Mesenchymal stem cell (in vitro differentiated cells and primary cell): ENCODE measurements around the gene UBL4A.

ENCODE experiments used
- DNase-seq: peaks from one replicate; pipeline ENCODE4 v3.0.0-alpha.2; 2013
- H2AFZ ChIP-seq: one replicate; pipeline ENCODE4 v1.6.1; 2013; ENCODE audit warnings: low read depth, mild to moderate bottlenecking, control low read depth, inconsistent platforms, low read length, moderate library complexity
- H2AK5ac ChIP-seq: 2 replicates; pipeline ENCODE4 v1.6.1; 2013; ENCODE audit warnings: low read length, moderate library complexity, mild to moderate bottlenecking, inconsistent platforms; ENCODE audit not compliant: severe bottlenecking
- H2BK120ac ChIP-seq: one replicate; pipeline ENCODE4 v1.6.1; 2013; ENCODE audit warnings: low read depth, mild to moderate bottlenecking, inconsistent platforms, low read length, moderate library complexity
- H2BK12ac ChIP-seq, 2 experiments: one replicate each; pipeline ENCODE4 v1.6.1; 2013; ENCODE audit warnings: inconsistent platforms in 2 of 2, low read length in 2 of 2, mild to moderate bottlenecking in 2 of 2, moderate library complexity in 2 of 2, control low read depth in 1 of 2
- H2BK15ac ChIP-seq: one replicate; pipeline ENCODE4 v1.6.1; 2013; ENCODE audit warnings: mild to moderate bottlenecking, low read depth, inconsistent platforms; ENCODE audit not compliant: poor library complexity, severe bottlenecking
- H2BK5ac ChIP-seq: 2 replicates; pipeline ENCODE4 v1.6.1; 2013; ENCODE audit warnings: low read depth, mild to moderate bottlenecking, low read length, control low read depth, inconsistent platforms; ENCODE audit not compliant: poor library complexity, severe bottlenecking
- H3K14ac ChIP-seq, 2 experiments: one replicate each; pipeline ENCODE4 v1.6.1; 2013; ENCODE audit warnings: inconsistent platforms in 2 of 2, low read length in 2 of 2, control low read depth in 1 of 2, mild to moderate bottlenecking in 1 of 2, moderate library complexity in 1 of 2
- H3K18ac ChIP-seq, 2 experiments: one replicate each; pipeline ENCODE4 v1.6.1; 2013; ENCODE audit warnings: inconsistent platforms in 2 of 2, low read length in 2 of 2, control low read depth in 1 of 2, low read depth in 1 of 2, mild to moderate bottlenecking in 1 of 2
- H3K23ac ChIP-seq, 2 experiments: one replicate each; pipeline ENCODE4 v1.6.1; 2013; ENCODE audit warnings: inconsistent platforms in 2 of 2, low read length in 2 of 2, mild to moderate bottlenecking in 2 of 2, moderate library complexity in 2 of 2, control low read depth in 1 of 2
- H3K27ac ChIP-seq: 2 replicates; pipeline ENCODE4 v1.5.1; 2013; ENCODE audit warnings: mild to moderate bottlenecking, moderate library complexity, low read length, control low read depth, inconsistent platforms; ENCODE audit not compliant: poor library complexity, severe bottlenecking
- H3K27me3 ChIP-seq, 2 experiments: 2 replicates each; pipeline versions ENCODE4 v1.6.1 to v1.7.0; 2013; ENCODE audit warnings: low read length in 2 of 2, mild to moderate bottlenecking in 2 of 2, moderate library complexity in 2 of 2, control low read depth in 1 of 2, inconsistent platforms in 1 of 2; ENCODE audit not compliant: control insufficient read depth in 1 of 2, insufficient read depth in 1 of 2
- H3K36me3 ChIP-seq, 2 experiments: 2 replicates each; pipeline versions ENCODE4 v1.6.1 to v1.7.0; 2013; ENCODE audit warnings: low read length in 2 of 2, control low read depth in 1 of 2, inconsistent platforms in 1 of 2, low read depth in 1 of 2, mild to moderate bottlenecking in 1 of 2; ENCODE audit not compliant: insufficient read depth in 2 of 2, control insufficient read depth in 1 of 2
- H3K4ac ChIP-seq, 2 experiments: one replicate each; pipeline ENCODE4 v1.6.1; 2013; ENCODE audit warnings: inconsistent platforms in 2 of 2, low read length in 2 of 2, mild to moderate bottlenecking in 2 of 2, moderate library complexity in 2 of 2, control low read depth in 1 of 2, low read depth in 1 of 2
- H3K4me1 ChIP-seq: 2 replicates; pipeline ENCODE4 v1.6.1; 2013; ENCODE audit warnings: low read depth, low read length, control low read depth; ENCODE audit not compliant: control insufficient read depth, insufficient read depth
- H3K4me2 ChIP-seq: 2 replicates; pipeline ENCODE4 v1.6.1; 2013; ENCODE audit warnings: low read length, mild to moderate bottlenecking, inconsistent platforms; ENCODE audit not compliant: poor library complexity, severe bottlenecking
- H3K4me3 ChIP-seq, 2 experiments: 2 replicates each; pipeline versions ENCODE4 v1.5.1 to v1.7.0; 2013; ENCODE audit warnings: low read length in 2 of 2, mild to moderate bottlenecking in 2 of 2, control low read depth in 1 of 2, low read depth in 1 of 2; ENCODE audit not compliant: insufficient read depth in 1 of 2
- H3K79me1 ChIP-seq: replicated peaks from 2 replicates; pipeline ENCODE4 v1.6.1; 2013; ENCODE audit warnings: mild to moderate bottlenecking, control low read depth, low read length, inconsistent platforms; ENCODE audit not compliant: poor library complexity, severe bottlenecking
- H3K9ac ChIP-seq: 2 replicates; pipeline ENCODE4 v1.7.0; 2013; ENCODE audit warnings: mild to moderate bottlenecking, low read length, moderate library complexity
- H3K9me3 ChIP-seq: 2 replicates; pipeline ENCODE4 v1.7.0; 2013; ENCODE audit warnings: mild to moderate bottlenecking, low read length; ENCODE audit not compliant: control insufficient read depth
- H4K8ac ChIP-seq: one replicate; pipeline ENCODE4 v1.6.1; 2013; ENCODE audit warnings: inconsistent platforms, mild to moderate bottlenecking, low read length, moderate library complexity
- H4K91ac ChIP-seq: one replicate; pipeline ENCODE4 v1.6.1; 2013; ENCODE audit warnings: mild to moderate bottlenecking, low read length, inconsistent platforms
- WGBS: methylation state at CpG from one replicate; pipeline ENCODE4 v1.1.7; 2013; ENCODE audit warnings: mixed read lengths; 5-methylcytosine and 5-hydroxymethylcytosine counted together

The UBL4A gene

GRCh38 chrX:154471839-154472684 is 14.4 kb downstream of the UBL4A start:
- H2AK5ac ChIP-seq: no peak overlapping the region
- no peak overlapping the region for H4K91ac ChIP-seq
- H2BK120ac ChIP-seq: no peak overlapping the region
- H2BK12ac ChIP-seq: no peak overlapping the region
- no peak overlapping the region for H3K4me2 ChIP-seq
- no peak overlapping the region for H3K23ac ChIP-seq
- no peak overlapping the region for H3K14ac ChIP-seq
- no peak overlapping the region for H3K9ac ChIP-seq
- WGBS: 89% methylated on average over 19 of the region's 23 CpGs
- no peak overlapping the region for H2AFZ ChIP-seq
- H3K36me3 ChIP-seq: peaks cover 42 to 71% of the 10 kb centered on the region in 2 experiments
- no peak overlapping the region for H3K27ac ChIP-seq
- no peak for DNase-seq
- no peaks in the 10 kb centered on the region for H3K9me3 ChIP-seq
- H3K4ac ChIP-seq: no peak overlapping the region
- no peak overlapping the region for H2BK15ac ChIP-seq
- H2BK5ac ChIP-seq: no peak overlapping the region
- no peak overlapping the region for H3K4me3 ChIP-seq
- H3K27me3 ChIP-seq: peaks cover 0 to 2% of the 10 kb centered on the region in 2 experiments
- no peak overlapping the region for H4K8ac ChIP-seq
- no peak overlapping the region for H3K18ac ChIP-seq
- peaks cover 4% of the 10 kb centered on the region for H3K4me1 ChIP-seq
- H3K79me1 ChIP-seq: peaks cover 3% of the 10 kb centered on the region

- Histone ChIP-seq H3K14ac (no peak overlapping the region), H2AK5ac (no peak overlapping the region), H3K4me3 (no peak overlapping the region), H2BK120ac (no peak overlapping the region), H4K8ac (no peak overlapping the region), H2BK5ac (no peak overlapping the region), H3K23ac (no peak overlapping the region), H2BK12ac (no peak overlapping the region), H3K9me3 (no peaks in the 10 kb centered on the region), H4K91ac (no peak overlapping the region), H2AFZ (no peak overlapping the region), H3K79me1 (peaks cover 10% of the 10 kb centered on the region), H3K27ac (no peak overlapping the region), H2BK15ac (no peak overlapping the region), H3K18ac (no peak overlapping the region), H3K9ac (no peak overlapping the region), H3K4ac (no peak overlapping the region), H3K36me3 (peaks cover 50 to 81% of the 10 kb centered on the region in 2 experiments), H3K4me1 (no peaks in the 10 kb centered on the region), H3K4me2 (no peak overlapping the region), H3K27me3 (no peaks in the 10 kb centered on the region)
- 90% methylated on average over 20 of the region's 23 CpGs for WGBS
- DNase-seq: no peak
Measured at GRCh38 chrX:154470914-154471568, 15.4 kb downstream of the UBL4A start.

GRCh38 chrX:154470434-154470833 is 16.0 kb downstream of the UBL4A start:
- H3K4ac ChIP-seq: no peak overlapping the region
- no peak overlapping the region for H4K8ac ChIP-seq
- H2AK5ac ChIP-seq: no peak overlapping the region
- H3K18ac ChIP-seq: no peak overlapping the region
- no peak overlapping the region for H2BK5ac ChIP-seq
- no peak overlapping the region for H3K4me2 ChIP-seq
- no peak overlapping the region for H3K27ac ChIP-seq
- no peak overlapping the region for H3K4me3 ChIP-seq
- H2AFZ ChIP-seq: no peak overlapping the region
- no peak overlapping the region for H2BK12ac ChIP-seq
- H3K9me3 ChIP-seq: no peaks in the 10 kb centered on the region
- H3K36me3 ChIP-seq: peaks cover 53 to 87% of the 10 kb centered on the region in 2 experiments
- no peak overlapping the region for H3K23ac ChIP-seq
- H3K27me3 ChIP-seq: no peaks in the 10 kb centered on the region
- no peak overlapping the region for H2BK120ac ChIP-seq
- no peak overlapping the region for H4K91ac ChIP-seq
- no peaks in the 10 kb centered on the region for H3K4me1 ChIP-seq
- 97% methylated on average over 12 of the region's 14 CpGs for WGBS
- no peak for DNase-seq
- H3K79me1 ChIP-seq: peaks cover 12% of the 10 kb centered on the region
- no peak overlapping the region for H2BK15ac ChIP-seq
- no peak overlapping the region for H3K9ac ChIP-seq
- no peak overlapping the region for H3K14ac ChIP-seq

GRCh38 chrX:154469880-154470279 is 16.5 kb downstream of the UBL4A start:
- Histone ChIP-seq H3K4me2 (no peak overlapping the region), H2AK5ac (no peak overlapping the region), H3K4me1 (no peaks in the 10 kb centered on the region), H2BK5ac (no peak overlapping the region), H4K91ac (no peak overlapping the region), H2BK15ac (no peak overlapping the region), H3K9me3 (no peaks in the 10 kb centered on the region), H3K36me3 (peaks cover 59 to 93% of the 10 kb centered on the region in 2 experiments), H3K4me3 (no peak overlapping the region), H2BK120ac (no peak overlapping the region), H3K18ac (no peak overlapping the region), H3K14ac (no peak overlapping the region), H3K79me1 (peaks cover 12% of the 10 kb centered on the region), H3K27me3 (no peaks in the 10 kb centered on the region), H2AFZ (no peak overlapping the region), H3K4ac (no peak overlapping the region), H3K9ac (no peak overlapping the region), H3K27ac (no peak overlapping the region), H4K8ac (no peak overlapping the region), H2BK12ac (no peak overlapping the region), H3K23ac (no peak overlapping the region)
- 97% methylated on average over 18 of the region's 18 CpGs for WGBS
- no peak for DNase-seq
